Ascending aorta (tissue), 2 donors: ENCODE measurements around the gene KCNJ9. TPM values are rescaled to one million over a fixed set of nuclear protein-coding genes. Genes with fewer than 3 reads are reported as not detected.
A peak's percentile ranks its signal among the peaks of the same experiment; 100 is the strongest.
"Not testable (repeated sequence)": the region's sequence is repeated elsewhere in the genome, so short reads cannot be mapped to it uniquely, and the experiment has no call there.

Experiments used
- DNase-seq, 2 donors: peaks; one replicate each; pipeline ENCODE4 v3.0.0-alpha.2; 2019; ENCODE audit warnings: low spot score in 2 of 2
- H3K27ac ChIP-seq, 2 donors: fragments of 200-600 bp; sonication (generic); one replicate each; pipeline ENCODE4 v1.5.1; 2016 to 2017; ENCODE audit warnings: mild to moderate bottlenecking in 1 of 2
- H3K27me3 ChIP-seq: fragments of 200-600 bp; sonication (generic); one replicate; pipeline ENCODE4 v1.5.1; 2017
- H3K36me3 ChIP-seq, 2 donors: fragments of 200-600 bp; sonication (generic); one replicate each; pipeline ENCODE4 v1.5.1; 2016
- H3K4me1 ChIP-seq, 2 donors: fragments of 200-600 bp; sonication (generic); one replicate each; pipeline ENCODE4 v1.5.1; 2016 to 2017; ENCODE audit warnings: mild to moderate bottlenecking in 1 of 2
- H3K4me3 ChIP-seq, 2 donors: fragments of 200-600 bp; sonication (generic); one replicate each; pipeline ENCODE4 v1.5.1; 2016 to 2017; ENCODE audit warnings: mild to moderate bottlenecking in 1 of 2
- H3K9me3 ChIP-seq, 2 donors: fragments of 200-600 bp; sonication (generic); one replicate each; pipeline ENCODE4 v1.5.1; 2016
- CTCF ChIP-seq, 3 experiments: fragments of 200-600 bp in 2 of 3; fragments of 450-650 bp in 1 of 3; sonication (generic) in 2 of 3; IDR thresholded peaks; one replicate each; pipeline ENCODE4 v1.5.1; 2016 to 2019; ENCODE audit warnings: antibody characterized with exemption in 3 of 3, mild to moderate bottlenecking in 1 of 3, moderate library complexity in 1 of 3
- intact Hi-C: fragments of 100-400 bp; cut with DNase I; formaldehyde crosslinking; loops from one replicate; pipeline ENCODE4 v1.15.1; 2023
- total RNA-seq: library from RNA; depleted of rRNA; stranded (reverse); fragments of >200 nt; gene quantifications from one replicate; pipeline ENCODE4 v1.1.0, GENCODE V29; 2016

Gene KCNJ9
- total RNA-seq, 1 donor from 2014 or later: 1.2 TPM

DNA sequence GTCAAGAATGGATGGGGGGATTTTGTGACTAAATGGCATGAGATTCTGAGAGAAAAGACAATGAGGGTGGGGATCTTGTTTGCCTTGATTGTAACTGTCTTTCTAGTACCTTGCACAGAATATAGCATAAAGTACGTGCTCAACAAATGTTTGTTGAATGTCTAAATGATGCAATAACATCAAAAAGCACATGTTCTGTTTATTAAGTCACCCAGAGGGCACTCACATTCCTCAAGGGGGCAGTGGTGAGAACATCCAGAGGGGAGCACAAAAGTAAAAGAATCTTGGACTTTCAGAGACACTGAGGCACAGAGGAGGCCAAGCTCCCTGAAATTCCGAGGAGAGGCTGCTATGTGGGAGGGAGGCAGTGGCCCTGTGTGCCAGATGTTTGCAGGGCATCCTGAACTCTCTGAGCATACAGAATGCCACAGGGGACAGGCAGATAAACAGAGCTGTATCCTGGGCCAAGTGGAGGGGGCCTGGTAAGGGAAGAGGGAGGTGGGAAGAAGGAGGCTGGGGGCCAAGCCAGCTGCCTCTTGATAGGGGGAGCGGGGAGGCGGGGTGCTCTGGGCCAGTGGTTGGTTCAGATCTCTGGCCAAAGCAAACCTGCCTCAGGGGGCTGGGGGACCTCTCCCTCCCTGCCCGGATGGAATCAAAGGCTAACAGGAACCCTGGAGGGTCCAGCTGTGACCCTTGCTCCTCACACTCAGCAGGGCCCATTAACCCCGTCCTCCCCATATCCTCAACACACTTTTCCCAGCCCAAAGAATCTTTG, 27.7 kb downstream of the KCNJ9 start:
- Histone ChIP-seq H3K27ac (no peak overlapping the region), H3K4me3 (no peak overlapping the region), H3K4me1 (peaks cover 4 to 19% of the 10 kb centered on the region in 2 donors), H3K36me3 (no peaks in the 10 kb centered on the region), H3K9me3 (no peaks in the 10 kb centered on the region), H3K27me3 (no peaks in the 10 kb centered on the region)
- intact Hi-C loops: loop anchor here (10.0 kb wide), 1 partner anchor 56 kb away; no protein-coding TSS in a partner anchor
- no peak for DNase-seq
- TF ChIP-seq CTCF (IDR thresholded peaks at IDR 0.05): peak; percentile 20 to 58 (median 31)

GRCh38 chr1:160109686-160110085, 28.3 kb downstream of the KCNJ9 start:
- H3K27ac ChIP-seq: no peak overlapping the region
- H3K27me3 ChIP-seq: no peaks in the 10 kb centered on the region
- no peak overlapping the region for H3K4me3 ChIP-seq
- no peaks in the 10 kb centered on the region for H3K36me3 ChIP-seq
- H3K4me1 ChIP-seq: peaks cover 0 to 16% of the 10 kb centered on the region in 2 donors
- DNase-seq: no peak
- no peaks in the 10 kb centered on the region for H3K9me3 ChIP-seq
- no peak for TF ChIP-seq CTCF (IDR thresholded peaks at IDR 0.05)
- intact Hi-C loops: loop anchor here (10.0 kb wide), 1 partner anchor 55 kb away; no protein-coding TSS in a partner anchor

DNA sequence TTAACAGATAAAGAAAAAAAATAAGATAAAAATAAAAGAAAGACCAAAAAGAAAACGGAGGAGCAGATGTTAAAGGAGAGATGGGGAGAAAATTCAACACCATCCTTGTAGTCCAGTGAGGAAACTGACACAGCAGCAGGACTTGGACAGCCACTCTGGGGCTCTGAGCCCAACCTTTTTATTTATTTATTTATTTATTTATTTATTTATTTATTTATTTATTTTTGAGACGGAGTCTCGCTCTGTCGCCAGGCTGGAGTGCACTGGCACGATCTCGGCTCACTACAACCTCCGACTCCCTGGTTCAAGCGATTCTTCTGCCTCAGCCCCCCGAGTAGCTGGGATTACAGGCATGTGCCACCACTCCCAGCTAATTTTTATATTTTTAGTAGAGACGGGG, 30.1 kb downstream of the KCNJ9 start:
- intact Hi-C loops: not testable (repeated sequence)

DNA sequence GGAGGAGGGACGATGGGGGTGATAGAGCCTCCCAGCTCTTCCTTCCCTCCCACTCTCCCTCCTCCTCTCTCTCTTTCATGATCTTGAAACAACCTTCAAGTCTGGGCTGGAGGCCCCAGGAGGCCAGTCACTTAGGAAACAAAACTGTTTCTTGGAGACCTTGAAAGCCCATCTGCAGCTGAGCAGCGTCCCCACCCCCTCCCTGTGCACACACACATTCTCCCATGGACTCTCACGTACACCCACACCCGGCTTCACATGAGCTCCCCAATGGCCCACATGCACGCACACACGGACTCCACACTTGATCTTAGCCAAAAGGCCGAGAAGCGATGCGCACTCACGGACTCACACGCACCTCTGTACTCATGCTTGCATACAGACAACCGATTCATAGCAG, 31.0 kb downstream of the KCNJ9 start:
- Histone ChIP-seq H3K27me3 (no peaks in the 10 kb centered on the region), H3K4me1 (peaks cover 5 to 27% of the 10 kb centered on the region in 2 donors), H3K4me3 (no peak overlapping the region), H3K9me3 (no peaks in the 10 kb centered on the region), H3K36me3 (no peaks in the 10 kb centered on the region), H3K27ac (no peak overlapping the region)
- DNase-seq: no peak
- intact Hi-C loops: no loop called here
- no peak for TF ChIP-seq CTCF (IDR thresholded peaks at IDR 0.05)

More for the DNA sequence above, 30.1 kb downstream of the KCNJ9 start:
- H3K9me3 ChIP-seq, H3K27me3 ChIP-seq, H3K27ac ChIP-seq, H3K4me3 ChIP-seq, DNase-seq, H3K36me3 ChIP-seq: not testable (repeated sequence)
- H3K4me1 ChIP-seq: peaks cover 5 to 22% of the 10 kb centered on the region in 2 donors

DNA sequence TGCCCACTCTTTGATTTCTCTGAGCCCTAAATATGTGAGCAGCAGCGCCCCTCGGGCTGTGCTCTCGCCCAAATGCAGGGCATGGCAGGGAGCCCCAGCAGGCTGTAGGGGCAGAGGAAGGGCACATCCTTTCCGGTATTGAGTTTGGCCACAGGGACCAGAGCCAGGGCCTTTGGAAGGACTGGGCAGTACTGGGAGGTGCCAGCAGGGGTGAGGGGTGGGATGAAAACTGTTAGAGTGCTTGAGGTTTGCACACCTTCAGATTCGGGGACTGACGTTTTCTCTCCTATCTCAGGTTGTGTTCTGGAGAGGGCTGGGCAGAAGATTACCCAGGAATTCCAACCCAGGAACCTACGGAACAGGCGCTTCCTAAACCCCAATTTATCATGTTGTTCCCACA, 32.1 kb downstream of the KCNJ9 start:
- Histone ChIP-seq H3K4me1 (peaks cover 9 to 33% of the 10 kb centered on the region in 2 donors), H3K36me3 (no peaks in the 10 kb centered on the region), H3K9me3 (no peaks in the 10 kb centered on the region), H3K27ac (peak overlapping the region; percentile 81 to 86), H3K4me3 (no peak overlapping the region), H3K27me3 (no peaks in the 10 kb centered on the region)
- TF ChIP-seq CTCF (IDR thresholded peaks at IDR 0.05): no peak
- no peak for DNase-seq
- intact Hi-C loops: no loop called here

GRCh38 chr1:160114085-160114484, 32.7 kb downstream of the KCNJ9 start:
- TF ChIP-seq CTCF (IDR thresholded peaks at IDR 0.05): no peak
- H3K27me3 ChIP-seq: no peaks in the 10 kb centered on the region
- DNase-seq: no peak
- peak overlapping the region; percentile 81 to 86 for H3K27ac ChIP-seq
- no peaks in the 10 kb centered on the region for H3K9me3 ChIP-seq
- no peaks in the 10 kb centered on the region for H3K36me3 ChIP-seq
- intact Hi-C loops: no loop called here
- peaks cover 11 to 37% of the 10 kb centered on the region in 2 donors for H3K4me1 ChIP-seq
- no peak overlapping the region for H3K4me3 ChIP-seq
